Stimulated activated CD8-positive, alpha-beta memory T cell treated with anti-CD3 and anti-CD28 coated beads, Interleukin-12 subunit alpha, Interleukin-12 subunit beta, amount 100 ng/mL, for 24 hours (primary cell): ENCODE data around the gene ZNF32.
"Not testable (repeated sequence)": the region's sequence is repeated elsewhere in the genome, so short reads cannot be mapped to it uniquely, and the experiment has no call there.

Source experiments
- DNase-seq: peaks from one replicate; pipeline ENCODE4 v3.0.0-alpha.2; 2020; ENCODE audit errors: extremely low read depth

ZNF32 gene

GRCh38 chr10:43635816-43636215 is 12.9 kb downstream of the ZNF32 start:
- DNase-seq: not testable (repeated sequence)

- no peak for DNase-seq
These were observed 19.7 kb downstream of the ZNF32 start for GRCh38 chr10:43628956-43629355.

- no peak for DNase-seq
These were observed 20.7 kb downstream of the ZNF32 start for GRCh38 chr10:43627942-43628341.

- DNase-seq: no peak
These were observed 25.3 kb downstream of the ZNF32 start for GRCh38 chr10:43623351-43623750.

GRCh38 chr10:43622038-43622437 is 26.6 kb downstream of the ZNF32 start:
- DNase-seq: no peak

- no peak for DNase-seq
These were observed 29.3 kb downstream of the ZNF32 start for GRCh38 chr10:43619368-43619767.

- no peak for DNase-seq
These were observed 31.8 kb downstream of the ZNF32 start for GRCh38 chr10:43616697-43617370.

GRCh38 chr10:43610636-43611035 is 38.0 kb downstream of the ZNF32 start:
- DNase-seq: no peak

GRCh38 chr10:43607199-43607573 is 41.5 kb downstream of the ZNF32 start:
- no peak for DNase-seq

- peak; percentile 45 for DNase-seq
These were observed 42.1 kb downstream of the ZNF32 start, which contains the start of gene ZNF485 for GRCh38 chr10:43606323-43607198. Gene ZNF485 (plus strand): TSS chr10:43606438. CDS start chr10:43607051, 613 bp downstream.

GRCh38 chr10:43605850-43606322 is 42.8 kb downstream of the ZNF32 start:
- no peak for DNase-seq

- DNase-seq: not testable (repeated sequence)
These were observed 47.1 kb downstream of the ZNF32 start for GRCh38 chr10:43601576-43601975.

GRCh38 chr10:43599333-43599732 is 49.3 kb downstream of the ZNF32 start:
- no peak for DNase-seq

- no peak for DNase-seq
These were observed 50.2 kb downstream of the ZNF32 start for GRCh38 chr10:43598446-43598845.

GRCh38 chr10:43596546-43596945 is 52.1 kb downstream of the ZNF32 start:
- no peak for DNase-seq

- no peak for DNase-seq
These were observed 52.9 kb downstream of the ZNF32 start for GRCh38 chr10:43595739-43596298.

GRCh38 chr10:43594944-43595589 is 53.6 kb downstream of the ZNF32 start:
- no peak for DNase-seq
